H1 (cell line): Measurements from ENCODE around the gene TFCP2. TPM values are rescaled to one million over a fixed set of nuclear protein-coding genes. Genes with fewer than 3 reads are reported as not detected.

Experiments
- CTCF ChIA-PET: fragments of 300-600 bp; sonication (Branson Sonifier 250); formaldehyde crosslinking; loops from one replicate; lab custom pipeline; 2021; ENCODE audit not compliant: partially characterized antibody; lab: Charles Lee
- POLR2A ChIA-PET: fragments of 300-600 bp; sonication (Branson Sonifier 250); formaldehyde crosslinking; loops from one replicate; lab custom pipeline; 2021; ENCODE audit warnings: inconsistent platforms; ENCODE audit not compliant: partially characterized antibody; lab: Charles Lee
- DNase-seq, 2 experiments: peaks; one replicate each; pipeline versions ENCODE4 v3.0.0 to v3.0.0-alpha.2; 2010 to 2022; ENCODE audit warnings: low spot score in 2 of 2, low read depth in 1 of 2, mixed read lengths in 1 of 2
- FAIRE-seq: peaks from 2 replicates; lab custom pipeline; 2011; peaks lifted over from hg19 to GRCh38; lab: Jason Lieb, UNC
- H2AFZ ChIP-seq: 2 replicates; pipeline ENCODE4 v1.8.1; 2012; ENCODE audit warnings: low read length, inconsistent platforms
- H2AK5ac ChIP-seq: 2 replicates; pipeline ENCODE4 v1.6.1; 2013; ENCODE audit warnings: low read depth, low read length
- H2BK120ac ChIP-seq: replicated peaks from 2 replicates; pipeline ENCODE3; 2013; ENCODE audit warnings: low read depth, low read length, inconsistent platforms
- H2BK12ac ChIP-seq: 2 replicates; pipeline ENCODE4 v1.6.1; 2013; ENCODE audit warnings: low read depth, low read length
- H2BK15ac ChIP-seq: 2 replicates; pipeline ENCODE4 v1.6.1; 2013; ENCODE audit warnings: low read length
- H2BK20ac ChIP-seq: 2 replicates; pipeline ENCODE4 v1.6.1; 2013; ENCODE audit warnings: low read length
- H2BK5ac ChIP-seq: 2 replicates; pipeline ENCODE4 v1.6.1; 2013; ENCODE audit warnings: low read depth, low read length
- H3K14ac ChIP-seq: 2 replicates; pipeline ENCODE4 v1.6.1; 2013; ENCODE audit warnings: inconsistent platforms; ENCODE audit not compliant: insufficient read length
- H3K18ac ChIP-seq: 2 replicates; pipeline ENCODE4 v1.6.1; 2013; ENCODE audit warnings: low read length; ENCODE audit errors: extremely low read depth
- H3K23ac ChIP-seq: 2 replicates; pipeline ENCODE4 v1.6.1; 2013; ENCODE audit warnings: inconsistent platforms; ENCODE audit not compliant: insufficient read length
- H3K23me2 ChIP-seq: 2 replicates; pipeline ENCODE4 v1.6.1; 2013; ENCODE audit warnings: low read depth, low read length
- H3K27ac ChIP-seq: 2 replicates; pipeline ENCODE4 v1.6.1; 2011; ENCODE audit warnings: low read depth, low read length, inconsistent platforms
- H3K27me3 ChIP-seq, 4 experiments: replicated peaks in 1 of 4; 1 replicate in 1 of 4; 2 replicates in 3 of 4; pipeline versions ENCODE4 v1.6.1 to v1.8.1; 2011 to 2013; ENCODE audit warnings: low read length in 3 of 4, mild to moderate bottlenecking in 3 of 4, inconsistent platforms in 2 of 4, mixed read lengths in 2 of 4, moderate library complexity in 1 of 4; ENCODE audit not compliant: control insufficient read depth in 3 of 4, insufficient read depth in 3 of 4; ENCODE audit errors: extremely low read depth in 1 of 4
- H3K36me3 ChIP-seq, 4 experiments: 2 replicates each; pipeline versions ENCODE4 v1.6.1 to v1.8.1; 2011 to 2013; ENCODE audit warnings: mild to moderate bottlenecking in 4 of 4, low read length in 3 of 4, moderate library complexity in 2 of 4, control low read depth in 1 of 4, inconsistent platforms in 1 of 4; ENCODE audit not compliant: insufficient read depth in 4 of 4, control insufficient read depth in 2 of 4
- H3K4ac ChIP-seq: replicated peaks from 2 replicates; pipeline ENCODE3; 2013; ENCODE audit warnings: low read length, low read depth, mixed read lengths, inconsistent platforms; ENCODE audit not compliant: insufficient read length
- H3K4me1 ChIP-seq, 4 experiments: replicated peaks in 1 of 4; 1 replicate in 1 of 4; 2 replicates in 3 of 4; pipeline versions ENCODE4 v1.6.1 to v1.8.1; 2011 to 2013; ENCODE audit warnings: low read length in 3 of 4, inconsistent platforms in 2 of 4, mixed read lengths in 1 of 4; ENCODE audit not compliant: insufficient read depth in 4 of 4, control insufficient read depth in 3 of 4
- H3K4me2 ChIP-seq, 2 experiments: 2 replicates each; pipeline versions ENCODE4 v1.6.1 to v1.8.1; 2011 to 2013; ENCODE audit warnings: low read depth in 2 of 2, low read length in 2 of 2, control low read depth in 1 of 2, inconsistent platforms in 1 of 2, mild to moderate bottlenecking in 1 of 2; ENCODE audit not compliant: insufficient read depth in 1 of 2
- H3K4me3 ChIP-seq, 4 experiments: fragments of 200-600, 300-600 bp in 1 of 4; sonication (generic), shearing (Covaris generic), sonication (Bioruptor Twin) in 1 of 4; 2 replicates each; pipeline versions ENCODE4 v1.5.1 to v1.8.1; 2011 to 2016; ENCODE audit warnings: low read length in 4 of 4, low read depth in 3 of 4, control low read depth in 2 of 4, inconsistent platforms in 2 of 4, mild to moderate bottlenecking in 2 of 4, mixed read lengths in 1 of 4, moderate library complexity in 1 of 4; ENCODE audit not compliant: insufficient read depth in 2 of 4; ENCODE audit errors: extremely low read depth in 1 of 4
- H3K56ac ChIP-seq: replicated peaks from 2 replicates; pipeline ENCODE3; 2013; ENCODE audit warnings: low read depth, mild to moderate bottlenecking, mixed read lengths, low read length, inconsistent platforms; ENCODE audit not compliant: insufficient read length
- H3K79me1 ChIP-seq: 2 replicates; pipeline ENCODE4 v1.6.1; 2013; ENCODE audit warnings: low read depth, low read length, control low read depth
- H3K79me2 ChIP-seq, 2 experiments: 2 replicates each; pipeline versions ENCODE4 v1.6.1 to v1.8.1; 2012 to 2013; ENCODE audit warnings: low read length in 2 of 2, mild to moderate bottlenecking in 2 of 2, inconsistent platforms in 1 of 2; ENCODE audit not compliant: insufficient read depth in 2 of 2, control insufficient read depth in 1 of 2
- H3K9ac ChIP-seq, 4 experiments: replicated peaks in 1 of 4; 1 replicate in 1 of 4; 2 replicates in 3 of 4; pipeline versions ENCODE4 v1.6.1 to v1.8.1; 2011 to 2013; ENCODE audit warnings: low read depth in 3 of 4, low read length in 3 of 4, control low read depth in 2 of 4, mild to moderate bottlenecking in 2 of 4, moderate library complexity in 2 of 4, inconsistent platforms in 1 of 4; ENCODE audit errors: extremely low read depth in 1 of 4
- H3K9me3 ChIP-seq, 2 experiments: 2 replicates each; pipeline versions ENCODE4 v1.6.1 to v1.8.1; 2012 to 2013; ENCODE audit warnings: mild to moderate bottlenecking in 2 of 2, moderate library complexity in 2 of 2, control low read depth in 1 of 2, inconsistent platforms in 1 of 2, low read depth in 1 of 2, low read length in 1 of 2, mixed read lengths in 1 of 2; ENCODE audit not compliant: insufficient read depth in 2 of 2
- H4K20me1 ChIP-seq, 2 experiments: replicated peaks in 1 of 2; 2 replicates each; pipeline versions ENCODE3 to v1.8.1; 2011 to 2013; ENCODE audit warnings: inconsistent platforms in 2 of 2, low read length in 2 of 2, mild to moderate bottlenecking in 1 of 2; ENCODE audit not compliant: insufficient read depth in 2 of 2, control insufficient read depth in 1 of 2
- H4K5ac ChIP-seq: 2 replicates; pipeline ENCODE4 v1.6.1; 2013; ENCODE audit warnings: low read length, low read depth, mixed read lengths, inconsistent platforms; ENCODE audit not compliant: insufficient read length
- H4K8ac ChIP-seq: 2 replicates; pipeline ENCODE4 v1.8.0; 2013; ENCODE audit warnings: mild to moderate bottlenecking, moderate library complexity, low read length, inconsistent platforms; ENCODE audit not compliant: insufficient read depth; ENCODE audit errors: extremely low read depth
- H4K91ac ChIP-seq: replicated peaks from 2 replicates; pipeline ENCODE3; 2013; ENCODE audit warnings: low read length, mixed read lengths, inconsistent platforms; ENCODE audit not compliant: insufficient read length
- ASH2L ChIP-seq: fragments of 200-600, 300-600 bp; sonication (generic); IDR thresholded peaks from one replicate; pipeline ENCODE4 v1.7.1; 2017; ENCODE audit warnings: low read length
- CBX8 ChIP-seq: fragments of 300-800, 300-1000 bp; sonication (generic); IDR thresholded peaks from 2 replicates; pipeline ENCODE4 v1.7.1; 2016; ENCODE audit warnings: low read depth, low read length, borderline replicate concordance
- HDAC2 ChIP-seq, 2 experiments: fragments of 300-600 bp in 1 of 2; sonication (generic) in 1 of 2; IDR thresholded peaks; 2 replicates each; pipeline ENCODE4 v1.6.1; 2011 to 2012; ENCODE audit warnings: low read depth in 2 of 2, low read length in 2 of 2, mild to moderate bottlenecking in 2 of 2, moderate library complexity in 2 of 2, borderline replicate concordance in 1 of 2, inconsistent platforms in 1 of 2
- HDAC6 ChIP-seq: IDR thresholded peaks from one replicate; pipeline ENCODE4 v1.7.1; 2012; ENCODE audit warnings: low read depth, mild to moderate bottlenecking, inconsistent platforms, low read length, moderate library complexity
- JUND ChIP-seq: IDR thresholded peaks from 2 replicates; pipeline ENCODE4 v1.6.1; 2011; ENCODE audit warnings: mild to moderate bottlenecking, improper control_type of control experiment, low read length
- RAD21 ChIP-seq, 2 experiments: IDR thresholded peaks in 1 of 2; conservative IDR thresholded peaks in 1 of 2; 2 replicates each; pipeline ENCODE4 v1.6.1; 2011; ENCODE audit warnings: low read depth in 2 of 2, low read length in 2 of 2, improper control_type of control experiment in 1 of 2, inconsistent platforms in 1 of 2, mild to moderate bottlenecking in 1 of 2, moderate library complexity in 1 of 2
- SIRT6 ChIP-seq: IDR thresholded peaks from one replicate; pipeline ENCODE4 v1.7.1; 2012; ENCODE audit warnings: low read length, inconsistent platforms
- SP4 ChIP-seq: IDR thresholded peaks from 2 replicates; pipeline ENCODE4 v1.6.1; 2012; ENCODE audit warnings: low read length, inconsistent platforms
- YY1 ChIP-seq: IDR thresholded peaks from 2 replicates; pipeline ENCODE4 v1.6.1; 2011; ENCODE audit warnings: low read depth, mild to moderate bottlenecking, low read length
- WGBS, 2 experiments: shearing (Covaris generic) in 1 of 2; methylation state at CpG; one replicate each; pipeline versions ENCODE4 v1.1.6 to v1.1.7; 2013 to 2015; ENCODE audit warnings: low lambda C conversion rate in 2 of 2, mixed read lengths in 2 of 2, inconsistent platforms in 1 of 2, low coverage in 1 of 2, missing lambda C conversion rate in 1 of 2; ENCODE audit not compliant: insufficient replicate concordance in 2 of 2, insufficient coverage in 1 of 2, insufficient read length in 1 of 2; ENCODE audit errors: extremely low coverage in 1 of 2, missing lambda C conversion rate in 1 of 2; 5-methylcytosine and 5-hydroxymethylcytosine counted together
- polyA plus RNA-seq, 7 experiments: library from polyadenylated mRNA; depleted of rRNA in 3 of 7; stranded (reverse) in 5 of 7; unstranded in 2 of 7; fragments of >200 nt in 5 of 7; fragments of 200-250 nt in 2 of 7; gene quantifications; 1 replicate in 5 of 7; 2 replicates in 1 of 7; 4 replicates in 1 of 7; pipeline versions ENCODE4 v1.2.1 to v1.2.3, GENCODE V29; 2011 to 2013; ENCODE audit warnings: missing spikeins in 2 of 7, mixed read lengths in 2 of 7
- total RNA-seq: library from RNA; stranded (reverse); fragmentation: NEBNext Ultra II Directional; extraction: Animal tissue kit (Norgen Biotek cat#: 25700); gene quantifications from 2 replicates; pipeline ENCODE4 v1.2.1, GENCODE V29; 2021
- TF ChIP-seq, protein P1 (sequence below): IDR thresholded peaks from 2 replicates; pipeline ENCODE4 v1.6.1; 2011; ENCODE audit warnings: low read depth, mild to moderate bottlenecking, low read length; ENCODE audit not compliant: insufficient read depth
- TF ChIP-seq, protein P2 (sequence below): IDR thresholded peaks from 2 replicates; pipeline ENCODE4 v1.6.1; 2012; ENCODE audit warnings: inconsistent platforms

TFCP2 gene
- total and polyA plus RNA-seq, 2 of the 8 experiments (the other 6 are each of a cell fraction or from before 2014, with no cell fraction given) = 19.8 to 49.2 TPM

- FAIRE-seq (no peak), DNase-seq (no peak)
- no peak overlapping the region for H2BK5ac ChIP-seq
- no peak overlapping the region for H3K4ac ChIP-seq
- H4K20me1 ChIP-seq = peaks cover 2 to 4% of the 10 kb centered on the region in 2 experiments
- no peaks in the 10 kb centered on the region for H3K9me3 ChIP-seq
- ChIA-PET POLR2A (interaction anchor here (1.8 to 2.7 kb wide), 3 partner anchors 8 to 16 kb away, joined by 3 to 23 read pairs (median 9); partner anchors contain the start of gene CSRNP2), CTCF (interaction anchor here (1.9 to 2.9 kb wide), 2 partner anchors 265 to 266 kb away, joined by 5 to 9 read pairs; no protein-coding TSS in a partner anchor)
- H3K27me3 ChIP-seq = no peaks in the 10 kb centered on the region
- no peak overlapping the region for H4K8ac ChIP-seq
- peaks cover 6 to 31% (median 12%) of the 10 kb centered on the region in 4 experiments; a peak in 7 of 8 replicates for H3K36me3 ChIP-seq
- H2BK20ac ChIP-seq = no peak overlapping the region
- no peak overlapping the region for H2AFZ ChIP-seq
- H3K56ac ChIP-seq = no peak overlapping the region
- H2BK12ac ChIP-seq = no peak overlapping the region
- no peak overlapping the region for H3K4me2 ChIP-seq
- no peak overlapping the region for H2AK5ac ChIP-seq
- H2BK15ac ChIP-seq = no peak overlapping the region
- H3K4me1 ChIP-seq = no peaks in the 10 kb centered on the region
- H2BK120ac ChIP-seq = no peak overlapping the region
- H3K79me1 ChIP-seq = peaks cover 7% of the 10 kb centered on the region
- H3K23ac ChIP-seq = no peak overlapping the region
- H3K23me2 ChIP-seq = no peaks in the 10 kb centered on the region
- H3K27ac ChIP-seq = no peak overlapping the region
- no peak overlapping the region for H3K18ac ChIP-seq
- H3K9ac ChIP-seq = no peak overlapping the region
- no peak overlapping the region for H4K5ac ChIP-seq
- H4K91ac ChIP-seq = no peak overlapping the region
- no peak overlapping the region for H3K4me3 ChIP-seq
- no peak overlapping the region for H3K14ac ChIP-seq
- H3K79me2 ChIP-seq = peaks cover 0 to 29% of the 10 kb centered on the region in 2 experiments; a peak in 3 of 4 replicates
- 86% methylated on average over 5 of the region's 5 CpGs; no CpG with 5 or more reads in 1 of the 2 experiments for WGBS, 2 experiments
- no peak for TF ChIP-seq JUND
- TF ChIP-seq, protein P1, sequence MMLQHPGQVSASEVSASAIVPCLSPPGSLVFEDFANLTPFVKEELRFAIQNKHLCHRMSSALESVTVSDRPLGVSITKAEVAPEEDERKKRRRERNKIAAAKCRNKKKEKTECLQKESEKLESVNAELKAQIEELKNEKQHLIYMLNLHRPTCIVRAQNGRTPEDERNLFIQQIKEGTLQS = no peak
- TF ChIP-seq HDAC6 = no peak
- no peak for TF ChIP-seq SP4
- TF ChIP-seq HDAC2 (IDR thresholded peaks at IDR 0.05; ENCODE audit: borderline replicate concordance in 1 of 2, low read depth in 2 of 2, low read length in 2 of 2) = no peak
- no peak for TF ChIP-seq SIRT6
- TF ChIP-seq CBX8 = no peak
- TF ChIP-seq, protein P2, sequence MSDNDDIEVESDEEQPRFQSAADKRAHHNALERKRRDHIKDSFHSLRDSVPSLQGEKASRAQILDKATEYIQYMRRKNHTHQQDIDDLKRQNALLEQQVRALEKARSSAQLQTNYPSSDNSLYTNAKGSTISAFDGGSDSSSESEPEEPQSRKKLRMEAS = no peak
- no peak for TF ChIP-seq YY1
- no peak for TF ChIP-seq RAD21 (IDR thresholded peaks at IDR 0.05 in 1 of 2, conservative IDR thresholded peaks at IDR 0.05 in 1 of 2; ENCODE audit: low read depth in 2 of 2, low read length in 2 of 2)
- TF ChIP-seq ASH2L = no peak
Observed at GRCh38 chr12:51075390-51075789, 97.5 kb downstream of the TFCP2 start.
